Brain microvascular endothelial cell (primary cell): ENCODE results near the gene RCL1.
A peak's percentile ranks its signal among the peaks of the same experiment; 100 is the strongest.

ENCODE experiments used
- DNase-seq: peaks from one replicate; pipeline ENCODE4 v3.0.0-alpha.2; 2020
- H3K27ac ChIP-seq: fragments of 250-450 bp; sonication (Bioruptor Pico); 2 replicates; pipeline ENCODE4 v1.5.1; 2020; ENCODE audit warnings: mild to moderate bottlenecking, moderate library complexity
- H3K27me3 ChIP-seq: fragments of 250-450 bp; sonication (Bioruptor Pico); replicated peaks from 2 replicates; pipeline ENCODE4 v1.5.1; 2020; ENCODE audit warnings: mild to moderate bottlenecking
- H3K36me3 ChIP-seq: fragments of 250-450 bp; sonication (Bioruptor Pico); replicated peaks from 2 replicates; pipeline ENCODE4 v1.5.1; 2020; ENCODE audit warnings: mild to moderate bottlenecking
- H3K4me3 ChIP-seq: 2 replicates; pipeline ENCODE4 v1.5.1; 2011; ENCODE audit warnings: low read depth, mild to moderate bottlenecking, control low read depth, low read length, moderate library complexity
- in situ Hi-C: cut with HindIII; loops from 2 replicates; pipeline ENCODE4 v1.10.0; 2017; ENCODE audit warnings: low sequenced_read_pairs, low pct_ligation_motif_present
- TF ChIP-seq, protein P1 (sequence below): IDR thresholded peaks from 2 replicates; pipeline ENCODE4 v1.5.1; 2011; ENCODE audit warnings: low read depth, mild to moderate bottlenecking, moderate library complexity, low read length, control low read depth, inconsistent platforms; ENCODE audit errors: missing control alignments

The RCL1 gene

DNA sequence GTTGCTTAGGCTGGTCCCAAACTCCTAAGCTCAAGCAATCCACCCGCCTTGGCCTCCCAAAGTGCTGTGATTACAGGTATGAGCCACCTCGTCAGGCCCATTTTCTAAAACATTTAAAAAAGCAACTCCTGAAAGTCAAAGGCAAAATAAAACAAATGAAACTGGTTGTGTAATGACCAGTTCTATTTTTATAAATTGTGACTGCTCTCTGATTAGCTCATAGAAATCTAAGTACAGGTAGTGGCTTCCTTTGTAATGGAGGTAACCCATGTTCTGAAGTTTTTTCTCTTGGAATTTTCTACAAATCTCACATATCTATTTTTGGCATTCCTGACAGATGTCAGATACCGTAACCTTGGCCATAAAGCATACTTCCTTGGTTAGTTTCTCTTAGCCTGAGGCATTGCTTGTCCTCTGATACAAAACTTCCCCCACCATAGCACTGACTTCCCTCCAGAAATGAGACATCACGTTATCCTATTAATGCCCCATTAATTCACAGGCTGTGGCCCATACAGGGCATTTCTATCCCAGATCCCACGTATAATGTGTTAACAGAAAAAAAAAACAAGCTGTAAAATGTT is 37.6 kb upstream of the RCL1 start:
- H3K27ac ChIP-seq = no peak overlapping the region
- TF ChIP-seq, protein P1, sequence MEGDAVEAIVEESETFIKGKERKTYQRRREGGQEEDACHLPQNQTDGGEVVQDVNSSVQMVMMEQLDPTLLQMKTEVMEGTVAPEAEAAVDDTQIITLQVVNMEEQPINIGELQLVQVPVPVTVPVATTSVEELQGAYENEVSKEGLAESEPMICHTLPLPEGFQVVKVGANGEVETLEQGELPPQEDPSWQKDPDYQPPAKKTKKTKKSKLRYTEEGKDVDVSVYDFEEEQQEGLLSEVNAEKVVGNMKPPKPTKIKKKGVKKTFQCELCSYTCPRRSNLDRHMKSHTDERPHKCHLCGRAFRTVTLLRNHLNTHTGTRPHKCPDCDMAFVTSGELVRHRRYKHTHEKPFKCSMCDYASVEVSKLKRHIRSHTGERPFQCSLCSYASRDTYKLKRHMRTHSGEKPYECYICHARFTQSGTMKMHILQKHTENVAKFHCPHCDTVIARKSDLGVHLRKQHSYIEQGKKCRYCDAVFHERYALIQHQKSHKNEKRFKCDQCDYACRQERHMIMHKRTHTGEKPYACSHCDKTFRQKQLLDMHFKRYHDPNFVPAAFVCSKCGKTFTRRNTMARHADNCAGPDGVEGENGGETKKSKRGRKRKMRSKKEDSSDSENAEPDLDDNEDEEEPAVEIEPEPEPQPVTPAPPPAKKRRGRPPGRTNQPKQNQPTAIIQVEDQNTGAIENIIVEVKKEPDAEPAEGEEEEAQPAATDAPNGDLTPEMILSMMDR = no peak
- in situ Hi-C loops = no loop called here

GRCh38 chr9:4756420-4756819 is 36.3 kb upstream of the RCL1 start:
- TF ChIP-seq, protein P1 = no peak
- DNase-seq = no peak
- Histone ChIP-seq H3K27me3 (no peaks in the 10 kb centered on the region), H3K27ac (no peak overlapping the region), H3K4me3 (no peak overlapping the region), H3K36me3 (no peaks in the 10 kb centered on the region)
- in situ Hi-C loops = no loop called here

More for the DNA sequence above, 37.6 kb upstream of the RCL1 start:
- H3K27me3 ChIP-seq = no peaks in the 10 kb centered on the region
- H3K4me3 ChIP-seq = no peak overlapping the region
- no peak for DNase-seq
- H3K36me3 ChIP-seq = no peaks in the 10 kb centered on the region

- Histone ChIP-seq H3K36me3 (no peaks in the 10 kb centered on the region), H3K4me3 (no peak overlapping the region)
These were observed 32.6 kb upstream of the RCL1 start for GRCh38 chr9:4760122-4760521.

GRCh38 chr9:4762108-4762885 is 30.4 kb upstream of the RCL1 start:
- H3K27ac ChIP-seq = no peak overlapping the region
- peak; percentile 62 for DNase-seq
- no peaks in the 10 kb centered on the region for H3K36me3 ChIP-seq
- no peak overlapping the region for H3K4me3 ChIP-seq
- TF ChIP-seq, protein P1 = peak; percentile 84
- no peaks in the 10 kb centered on the region for H3K27me3 ChIP-seq
- in situ Hi-C loops = no loop called here

More at GRCh38 chr9:4760122-4760521, 32.6 kb upstream of the RCL1 start:
- Histone ChIP-seq H3K27ac (no peak overlapping the region), H3K27me3 (no peaks in the 10 kb centered on the region)
- TF ChIP-seq, protein P1 = no peak
- in situ Hi-C loops = no loop called here
- no peak for DNase-seq

DNA sequence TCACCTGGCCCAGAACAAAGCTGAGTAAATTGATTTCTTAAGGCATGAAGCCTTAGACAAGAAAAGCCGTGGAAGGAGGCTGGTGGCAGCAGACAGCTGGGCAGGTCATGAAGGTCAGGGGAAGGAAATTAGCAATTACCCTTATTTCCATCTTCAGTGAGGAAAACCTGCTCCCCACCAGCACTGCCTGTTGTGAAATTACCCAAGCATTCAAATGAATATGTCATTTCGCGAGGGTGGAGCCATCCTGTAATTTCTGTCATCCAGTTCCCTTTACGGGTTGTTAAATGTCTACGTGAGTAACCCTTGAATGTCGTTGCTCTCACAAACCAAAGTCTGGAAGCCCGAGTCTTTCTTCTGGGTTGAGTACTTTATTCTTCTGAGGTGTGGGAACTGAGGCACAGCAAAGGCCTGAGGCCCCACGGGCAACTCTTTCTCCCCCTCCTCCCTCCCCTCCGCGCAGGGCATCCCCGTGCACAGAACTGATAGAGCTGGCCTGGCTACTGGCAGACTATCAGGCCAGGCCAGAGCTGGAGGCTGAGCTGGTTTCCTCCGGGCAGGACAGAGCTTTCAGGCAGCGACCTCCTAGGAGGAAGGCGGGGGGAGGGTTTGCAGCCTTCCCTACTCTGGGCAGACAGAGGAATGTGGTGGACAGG is 29.7 kb upstream of the RCL1 start:
- no peaks in the 10 kb centered on the region for H3K36me3 ChIP-seq
- no peaks in the 10 kb centered on the region for H3K27me3 ChIP-seq
- H3K4me3 ChIP-seq = no peak overlapping the region
- TF ChIP-seq, protein P1 = no peak
- in situ Hi-C loops = no loop called here
- peak; percentile 20 for DNase-seq
- no peak overlapping the region for H3K27ac ChIP-seq
